K562 (cell line): ENCODE results near the gene RPE. TPM values are rescaled to one million over a fixed set of nuclear protein-coding genes. Genes with fewer than 3 reads are reported as not detected.

ENCODE experiments used
- ATAC-seq: fragments of 200-7000 bp; cut with Tn5 transposase; 3 replicates; pipeline ENCODE4 v1.9.1; 2020; ENCODE audit warnings: moderate library complexity
- BruUV-seq: library from RNA; stranded (reverse); fragments of 400-500 nt; replicated peaks from 2 replicates; lab custom pipeline; 2021; lab: Mats Ljungman, UMichigan
- CTCF ChIA-PET: fragments of 300-600 bp; formaldehyde crosslinking; extraction: SDS; loops from one replicate; lab custom pipeline; 2021; ENCODE audit warnings: low intra/inter-chr PET ratio; lab: Yijun Ruan, JAX
- POLR2A ChIA-PET: fragments of 300-600, 350-650 bp; sonication (Branson Sonifier 250); formaldehyde crosslinking; extraction: SDS; loops from one replicate; lab custom pipeline; 2021; ENCODE audit warnings: antibody characterized with exemption, inconsistent platforms; lab: Yijun Ruan, JAX
- DNase-seq, 4 experiments: peaks; one replicate each; pipeline versions ENCODE4 v3.0.0 to v3.0.0-alpha.2; 2011 to 2018; ENCODE audit warnings: low spot score in 3 of 4, mixed read lengths in 3 of 4; ENCODE audit errors: extremely low read depth in 1 of 4
- FAIRE-seq: peaks from 2 replicates; lab custom pipeline; 2011; peaks lifted over from hg19 to GRCh38; lab: Jason Lieb, UNC
- H2AFZ ChIP-seq: 2 replicates; pipeline ENCODE4 v1.6.0; 2011; ENCODE audit warnings: low read depth, low read length, control low read depth, inconsistent platforms
- H3K27ac ChIP-seq: fragments of 200-600 bp; 3 replicates; pipeline ENCODE4 v1.8.0; 2011; ENCODE audit warnings: low read depth, mild to moderate bottlenecking, control low read depth, inconsistent platforms, low read length, moderate library complexity, mixed read lengths; ENCODE audit errors: extremely low read depth
- H3K27me3 ChIP-seq, 2 experiments: fragments of 300-600 bp in 1 of 2; 2 replicates in 1 of 2; 3 replicates in 1 of 2; pipeline versions ENCODE4 v1.6.0 to v1.8.0; 2011; ENCODE audit warnings: inconsistent platforms in 2 of 2, low read length in 2 of 2, mild to moderate bottlenecking in 1 of 2, mixed read lengths in 1 of 2, moderate library complexity in 1 of 2; ENCODE audit not compliant: control insufficient read depth in 2 of 2, insufficient read depth in 2 of 2
- H3K36me3 ChIP-seq: fragments of 300-600 bp; 3 replicates; pipeline ENCODE4 v1.8.0; 2011; ENCODE audit warnings: mild to moderate bottlenecking, low read length, inconsistent platforms; ENCODE audit not compliant: control insufficient read depth, insufficient read depth
- H3K4me1 ChIP-seq, 2 experiments: fragments of 200-600 bp in 1 of 2; replicated peaks in 1 of 2; 2 replicates in 1 of 2; 3 replicates in 1 of 2; pipeline versions ENCODE4 v1.5.1 to v1.8.0; 2011; ENCODE audit warnings: inconsistent platforms in 2 of 2, low read length in 2 of 2, mild to moderate bottlenecking in 1 of 2, mixed read lengths in 1 of 2, moderate library complexity in 1 of 2; ENCODE audit not compliant: control insufficient read depth in 2 of 2, insufficient read depth in 2 of 2
- H3K4me2 ChIP-seq: 2 replicates; pipeline ENCODE4 v1.6.1; 2011; ENCODE audit warnings: low read length, control low read depth, inconsistent platforms, mixed read lengths; ENCODE audit not compliant: insufficient read depth
- H3K4me3 ChIP-seq: fragments of 200-600 bp; sonication (generic), shearing (Covaris generic); 2 replicates; pipeline ENCODE4 v1.5.1; 2016; ENCODE audit warnings: control low read depth, inconsistent platforms
- H3K79me2 ChIP-seq: fragments of 200-600 bp; 3 replicates; pipeline ENCODE4 v1.8.0; 2011; ENCODE audit warnings: low read length, inconsistent platforms; ENCODE audit not compliant: control insufficient read depth, insufficient read depth
- H3K9ac ChIP-seq, 2 experiments: 2 replicates each; pipeline versions ENCODE4 v1.6.0 to v1.6.1; 2011; ENCODE audit warnings: low read depth in 2 of 2, low read length in 2 of 2, control low read depth in 1 of 2, inconsistent platforms in 1 of 2, mild to moderate bottlenecking in 1 of 2, mixed read lengths in 1 of 2; ENCODE audit not compliant: insufficient read depth in 1 of 2
- H3K9me1 ChIP-seq: one replicate; pipeline ENCODE4 v1.6.0; 2011; ENCODE audit warnings: inconsistent platforms, mild to moderate bottlenecking, low read length, moderate library complexity; ENCODE audit not compliant: control insufficient read depth, insufficient read depth
- H3K9me3 ChIP-seq: replicated peaks from 2 replicates; pipeline ENCODE4 v1.5.1; 2011; ENCODE audit warnings: low read depth, low read length, inconsistent platforms; ENCODE audit not compliant: control insufficient read depth, insufficient read depth
- H4K20me1 ChIP-seq: replicated peaks from 2 replicates; pipeline ENCODE4 v1.6.1; 2011; ENCODE audit warnings: low read length, inconsistent platforms, mixed read lengths; ENCODE audit not compliant: control insufficient read depth, insufficient read depth
- CBFA2T2 ChIP-seq: fragments of 450-650 bp; conservative IDR thresholded peaks from 2 replicates; pipeline ENCODE4 v1.6.1; 2017; ENCODE audit warnings: mild to moderate bottlenecking
- EWSR1 ChIP-seq: fragments of 450-650 bp; IDR thresholded peaks from 2 replicates; pipeline ENCODE4 v1.6.1; 2018; ENCODE audit warnings: borderline replicate concordance, mild to moderate bottlenecking, low read depth, moderate library complexity; ENCODE audit not compliant: partially characterized antibody
- FOXK2 ChIP-seq, 2 experiments: fragments of 450-650 bp; IDR thresholded peaks in 1 of 2; conservative IDR thresholded peaks in 1 of 2; 2 replicates each; pipeline ENCODE4 v1.6.1; 2016; ENCODE audit warnings: low read depth in 2 of 2, mild to moderate bottlenecking in 1 of 2
- GTF2E2 ChIP-seq: fragments of 200-800 bp; sonication (Bioruptor generic); IDR thresholded peaks from 2 replicates; pipeline ENCODE4 v1.6.1; 2016; ENCODE audit warnings: missing genetic modification characterization, missing compliant biosample characterization
- IFI16 ChIP-seq: fragments of 250-450 bp; sonication (Bioruptor Pico); IDR thresholded peaks from 2 replicates; pipeline ENCODE4 v2.1.2; 2022; ENCODE audit warnings: mild to moderate bottlenecking, inconsistent platforms
- NFATC3 ChIP-seq: fragments of 450-650 bp; IDR thresholded peaks from 2 replicates; pipeline ENCODE4 v1.6.1; 2017; ENCODE audit warnings: mild to moderate bottlenecking
- NR3C1 ChIP-seq: sonication (generic); formaldehyde crosslinking; IDR thresholded peaks from 2 replicates; pipeline ENCODE4 v1.8.1; 2022; ENCODE audit warnings: missing genetic modification reagents
- POU5F1 ChIP-seq: fragments of 150-350 bp; IDR thresholded peaks from 2 replicates; pipeline ENCODE4 v1.6.1; 2014; ENCODE audit warnings: borderline replicate concordance, low read length, low read depth, mild to moderate bottlenecking; ENCODE audit not compliant: partially characterized antibody
- ZNF212 ChIP-seq: fragments of 450-650 bp; formaldehyde crosslinking; IDR thresholded peaks from 2 replicates; pipeline ENCODE4 v1.4.0; 2020; ENCODE audit warnings: mild to moderate bottlenecking
- ZNF699 ChIP-seq: fragments of 250-450 bp; sonication (Bioruptor Pico); IDR thresholded peaks from 2 replicates; pipeline ENCODE4 v1.8.0; 2021; ENCODE audit warnings: mild to moderate bottlenecking, moderate library complexity; ENCODE audit not compliant: insufficient replicate concordance
- ZNF764 ChIP-seq: fragments of 250-450 bp; sonication (Bioruptor Pico); IDR thresholded peaks from 2 replicates; pipeline ENCODE4 v1.4.0; 2020; ENCODE audit warnings: low read depth, mild to moderate bottlenecking, moderate library complexity
- WGBS: fragments of 100-300 bp; shearing (Covaris generic); methylation state at CpG from one replicate; pipeline ENCODE4 v1.1.6; 2016; ENCODE audit warnings: low coverage, mixed read lengths; ENCODE audit not compliant: insufficient coverage; ENCODE audit errors: missing lambda C conversion rate; 5-methylcytosine and 5-hydroxymethylcytosine counted together
- in situ Hi-C: fragments of 300-500 bp; cut with MboI; formaldehyde crosslinking; loops from 4 replicates; pipeline ENCODE4 v1.15.0; 2018; ENCODE audit warnings: inconsistent platforms, mixed read lengths
- intact Hi-C: fragments of 100-400 bp; cut with micrococcal nuclease; formaldehyde crosslinking; loops from 2 replicates; pipeline ENCODE4 v1.14.2; 2022
- polyA plus RNA-seq, 8 experiments: library from polyadenylated mRNA; depleted of rRNA in 4 of 8; stranded (reverse) in 5 of 8; unstranded in 3 of 8; fragments of >200 nt; fragmentation: Nextera tagmentation in 2 of 8; fragmentation: Illumina TruSeq in 1 of 8; extraction: Ambion mirVana in 2 of 8; extraction: Trizol in 1 of 8; gene quantifications; 2 replicates each; pipeline versions ENCODE4 v1.2.1 to v1.2.3, GENCODE V29; 2011 to 2014; ENCODE audit warnings: inconsistent platforms in 1 of 8, missing spikeins in 1 of 8
- total RNA-seq, 7 experiments: library from RNA; depleted of rRNA in 6 of 7; stranded (reverse); fragments of >200 nt in 6 of 7; fragmentation: Illumina TruSeq in 2 of 7; extraction: Trizol in 2 of 7; gene quantifications; 2 replicates each; pipeline versions ENCODE4 v1.2.1 to v1.2.3, GENCODE V29; 2011 to 2021; ENCODE audit warnings: low replicate concordance in 1 of 7
- TF ChIP-seq, protein P1 (sequence below): fragments of 200-400 bp; formaldehyde crosslinking; IDR thresholded peaks from 2 replicates; pipeline ENCODE4 v1.6.1; 2017; ENCODE audit warnings: mild to moderate bottlenecking, low read depth, low read length, moderate library complexity
- TF ChIP-seq, protein P2 (sequence below): fragments of 250-450 bp; sonication (Bioruptor Pico); IDR thresholded peaks from 2 replicates; pipeline ENCODE4 v1.5.0; 2021; ENCODE audit warnings: mild to moderate bottlenecking, moderate library complexity
- TF ChIP-seq, protein P3 (sequence below), 2 experiments: IDR thresholded peaks; 2 replicates each; pipeline ENCODE4 v1.6.1; 2011; ENCODE audit warnings: borderline replicate concordance in 1 of 2, control low read depth in 1 of 2, low read depth in 1 of 2, low read length in 1 of 2, mild to moderate bottlenecking in 1 of 2, mixed read lengths in 1 of 2, moderate library complexity in 1 of 2; ENCODE audit not compliant: insufficient read depth in 1 of 2, insufficient read length in 1 of 2, poor library complexity in 1 of 2, severe bottlenecking in 1 of 2; ENCODE audit errors: extremely low read depth in 1 of 2

The RPE gene
- total and polyA plus RNA-seq, 9 of the 15 experiments (the other 6 are each of a cell fraction or from before 2014, with no cell fraction given), result 33.5 to 65.3 (median 50.4) TPM

DNA sequence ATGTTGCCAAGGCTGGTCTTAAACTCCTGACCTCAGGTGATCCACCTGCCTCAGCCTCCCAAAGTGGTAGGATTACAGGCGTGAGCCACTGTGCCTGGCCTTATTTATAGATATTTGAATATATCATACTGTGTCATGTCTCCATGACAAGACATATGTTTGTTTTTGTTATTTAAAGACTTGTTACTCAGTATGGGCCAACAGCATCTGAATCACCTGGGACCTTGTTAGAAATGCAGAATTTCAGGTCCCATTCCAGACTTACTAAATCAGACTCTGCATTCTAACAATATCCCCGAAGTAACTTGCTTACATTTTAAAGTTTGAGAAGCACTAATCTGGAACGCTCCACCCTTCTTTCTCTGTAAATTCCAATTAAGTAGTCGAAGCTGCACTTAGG, 33.2 kb downstream of the RPE start:
- Histone ChIP-seq H3K4me1 (no peaks in the 10 kb centered on the region), H4K20me1 (no peaks in the 10 kb centered on the region), H3K27me3 (no peaks in the 10 kb centered on the region), H3K79me2 (no peaks in the 10 kb centered on the region), H3K4me3 (no peak overlapping the region), H3K36me3 (no peaks in the 10 kb centered on the region), H3K4me2 (no peak overlapping the region), H3K27ac (no peak overlapping the region), H3K9me1 (no peaks in the 10 kb centered on the region), H3K9ac (no peak overlapping the region), H2AFZ (no peak overlapping the region), H3K9me3 (no peaks in the 10 kb centered on the region)
- intact Hi-C loops (no loop called here), in situ Hi-C loops (no loop called here)
- 71% methylated on average over 4 of the region's 4 CpGs for WGBS
- ChIA-PET CTCF (no interaction called here), POLR2A (no interaction called here)
- no peak for DNase-seq
- TF ChIP-seq, protein P1, sequence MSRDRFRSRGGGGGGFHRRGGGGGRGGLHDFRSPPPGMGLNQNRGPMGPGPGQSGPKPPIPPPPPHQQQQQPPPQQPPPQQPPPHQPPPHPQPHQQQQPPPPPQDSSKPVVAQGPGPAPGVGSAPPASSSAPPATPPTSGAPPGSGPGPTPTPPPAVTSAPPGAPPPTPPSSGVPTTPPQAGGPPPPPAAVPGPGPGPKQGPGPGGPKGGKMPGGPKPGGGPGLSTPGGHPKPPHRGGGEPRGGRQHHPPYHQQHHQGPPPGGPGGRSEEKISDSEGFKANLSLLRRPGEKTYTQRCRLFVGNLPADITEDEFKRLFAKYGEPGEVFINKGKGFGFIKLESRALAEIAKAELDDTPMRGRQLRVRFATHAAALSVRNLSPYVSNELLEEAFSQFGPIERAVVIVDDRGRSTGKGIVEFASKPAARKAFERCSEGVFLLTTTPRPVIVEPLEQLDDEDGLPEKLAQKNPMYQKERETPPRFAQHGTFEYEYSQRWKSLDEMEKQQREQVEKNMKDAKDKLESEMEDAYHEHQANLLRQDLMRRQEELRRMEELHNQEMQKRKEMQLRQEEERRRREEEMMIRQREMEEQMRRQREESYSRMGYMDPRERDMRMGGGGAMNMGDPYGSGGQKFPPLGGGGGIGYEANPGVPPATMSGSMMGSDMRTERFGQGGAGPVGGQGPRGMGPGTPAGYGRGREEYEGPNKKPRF, result no peak
- TF ChIP-seq, protein P2, sequence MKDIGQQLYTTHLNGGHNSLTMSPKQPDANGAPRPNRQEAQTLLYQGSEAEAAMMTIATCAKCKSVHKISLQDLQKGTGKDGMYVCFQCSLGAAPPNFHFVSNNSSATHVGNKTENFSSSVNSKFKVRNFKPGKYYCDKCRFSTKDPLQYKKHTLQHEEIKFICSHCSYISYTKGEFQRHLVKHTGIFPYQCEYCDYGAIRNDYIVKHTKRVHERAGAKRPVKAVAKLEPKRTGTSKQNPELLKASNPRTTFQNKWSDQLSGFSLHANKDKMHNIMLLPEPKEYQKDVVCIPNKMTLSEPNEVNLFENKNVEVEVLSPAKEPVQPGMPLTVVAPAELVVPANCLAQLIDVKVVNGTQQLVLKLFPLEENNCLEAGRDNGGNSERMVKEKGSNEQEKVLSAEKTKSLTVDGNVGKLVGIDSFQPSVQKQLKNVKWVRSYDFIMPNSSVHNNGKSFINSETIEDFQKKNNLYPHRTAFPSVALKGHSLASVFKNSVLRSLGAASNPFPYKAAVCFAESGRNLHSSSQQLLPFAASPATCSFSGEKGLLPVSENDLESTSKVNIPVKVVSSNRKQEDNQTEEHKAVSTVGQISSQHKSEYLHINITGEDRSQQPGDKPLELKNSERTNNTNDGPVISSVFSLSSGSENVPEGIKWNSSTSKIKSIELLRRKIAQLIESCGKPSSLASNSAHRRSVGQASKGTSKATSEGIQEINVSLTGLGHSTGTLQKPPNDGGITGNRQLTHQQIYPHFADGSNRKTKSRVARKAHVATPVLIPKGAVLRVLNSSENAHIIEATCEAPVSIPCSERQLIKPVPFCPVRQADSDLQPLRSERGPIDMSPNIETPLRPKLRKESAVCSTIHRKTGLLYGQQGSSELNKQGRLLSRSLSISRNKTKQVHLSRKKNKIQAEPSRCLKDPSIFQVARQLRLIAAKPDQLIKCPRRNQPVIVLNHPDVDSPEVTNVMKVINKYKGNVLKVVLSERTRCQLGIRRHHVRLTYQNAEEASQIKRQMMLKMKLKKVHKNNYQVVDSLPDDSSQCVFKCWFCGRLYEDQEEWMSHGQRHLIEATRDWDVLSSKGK (CRISPR knock-in tag), result no peak
- TF ChIP-seq CBFA2T2, result no peak
- no peak for TF ChIP-seq GTF2E2
- TF ChIP-seq, protein P3, sequence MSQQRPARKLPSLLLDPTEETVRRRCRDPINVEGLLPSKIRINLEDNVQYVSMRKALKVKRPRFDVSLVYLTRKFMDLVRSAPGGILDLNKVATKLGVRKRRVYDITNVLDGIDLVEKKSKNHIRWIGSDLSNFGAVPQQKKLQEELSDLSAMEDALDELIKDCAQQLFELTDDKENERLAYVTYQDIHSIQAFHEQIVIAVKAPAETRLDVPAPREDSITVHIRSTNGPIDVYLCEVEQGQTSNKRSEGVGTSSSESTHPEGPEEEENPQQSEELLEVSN (IDR thresholded peaks at IDR 0.05; ENCODE audit: borderline replicate concordance in 1 of 2, extremely low read depth in 1 of 2, insufficient read depth in 1 of 2, insufficient read length in 1 of 2, low read depth in 1 of 2, low read length in 1 of 2, poor library complexity in 1 of 2, severe bottlenecking in 1 of 2), result no peak
- TF ChIP-seq POU5F1, result no peak
- no peak for TF ChIP-seq IFI16 (CRISPR knock-in tag)
- no peak for TF ChIP-seq EWSR1
- TF ChIP-seq ZNF764, result no peak
- TF ChIP-seq NR3C1 (CRISPR knock-in tag), result no peak
- TF ChIP-seq NFATC3, result no peak
- no peak for TF ChIP-seq ZNF699 (CRISPR knock-in tag)
- TF ChIP-seq FOXK2 (conservative IDR thresholded peaks at IDR 0.05 in 1 of 2, IDR thresholded peaks at IDR 0.05 in 1 of 2; ENCODE audit: low read depth in 2 of 2), result no peak
- TF ChIP-seq ZNF212 (CRISPR knock-in tag), result no peak
- ATAC-seq, result no peak
- FAIRE-seq, result no peak
- BruUV-seq, result no TSS peak
